Erythroblast (primary cell): Measurements from ENCODE around the gene CAPG.

ENCODE experiments used
- GATA1 ChIP-seq: IDR thresholded peaks from 2 replicates; pipeline ENCODE4 v1.6.1; 2011; ENCODE audit warnings: low read depth, mild to moderate bottlenecking, control low read depth, low read length, moderate library complexity
- POLR2A ChIP-seq: IDR thresholded peaks from 2 replicates; pipeline ENCODE4 v1.6.1; 2011; ENCODE audit warnings: mild to moderate bottlenecking, low read length

DNA sequence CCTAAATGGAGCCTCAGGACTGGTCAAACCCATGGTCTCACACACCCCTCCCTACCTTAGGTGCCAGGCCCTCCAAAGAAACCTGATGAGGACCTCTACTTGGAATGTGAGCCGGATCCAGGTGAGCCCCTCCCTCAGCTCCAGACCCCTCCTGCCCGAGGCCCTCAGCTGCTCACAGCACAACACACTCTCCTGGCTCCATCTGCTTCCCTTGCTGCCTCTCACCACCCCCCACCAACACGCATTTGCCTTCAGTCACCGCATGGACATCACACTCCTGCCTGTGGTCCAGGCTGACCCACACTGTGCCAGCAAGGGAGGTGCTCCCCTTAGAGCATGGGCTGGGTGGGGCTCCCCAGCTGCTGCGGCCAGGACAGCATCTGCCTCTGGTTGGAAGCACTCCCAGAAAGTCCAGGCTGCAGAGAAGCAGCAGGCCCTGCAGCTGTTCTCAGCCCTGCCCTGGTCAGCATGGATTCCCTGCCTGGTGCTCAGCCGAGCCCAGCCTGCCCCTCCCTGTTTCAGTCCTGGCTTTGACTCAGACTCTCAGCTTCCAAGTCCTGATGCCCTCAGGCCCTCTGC is 23.4 kb upstream of the CAPG start:
- no peak for TF ChIP-seq POLR2A
- TF ChIP-seq GATA1: no peak
